GM18858 (cell line): ENCODE measurements around the gene CYTH1.

Source experiments
- ATAC-seq: cut with Tn5 transposase; IDR thresholded peaks from one replicate; pipeline ENCODE4 v1.9.1; 2021; ENCODE audit not compliant: unreplicated experiment

CYTH1 gene

DNA sequence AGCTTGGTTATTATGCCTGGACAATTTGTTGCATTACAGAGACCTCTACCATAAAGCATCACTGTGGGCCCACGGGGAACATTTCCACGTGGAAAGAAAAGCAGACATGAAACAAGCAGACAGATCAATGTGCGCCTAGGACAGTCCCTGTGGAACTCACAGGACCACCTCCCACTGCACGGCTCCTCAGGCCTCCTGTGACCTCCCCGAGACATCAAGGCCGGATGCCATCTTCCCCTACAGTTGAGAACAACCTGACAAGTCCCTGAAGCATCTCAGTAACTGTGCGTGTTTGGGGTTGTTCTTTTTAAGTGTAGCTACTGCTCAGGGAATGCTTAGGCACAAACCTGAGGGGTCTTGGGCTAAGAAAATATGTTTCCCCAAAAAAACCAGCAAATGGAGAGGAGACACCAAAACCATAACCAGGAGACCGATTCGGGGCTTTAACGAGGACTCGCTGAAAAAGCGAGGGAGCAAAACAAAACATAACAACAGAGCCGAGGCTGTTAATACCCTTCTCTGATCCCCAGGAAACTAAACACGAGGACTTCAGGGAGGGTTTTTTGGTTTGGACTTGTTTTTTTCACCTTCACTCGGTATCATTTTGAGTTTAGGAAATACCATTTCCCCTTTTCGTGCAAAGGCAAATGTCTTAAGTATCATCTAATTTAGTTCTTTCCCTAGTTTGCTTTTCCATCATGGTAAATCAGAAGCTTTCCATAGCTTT lies 87.1 kb downstream of the CYTH1 start:
- ATAC-seq, result no peak

GRCh38 chr17:78693346-78694083 lies 88.6 kb downstream of the CYTH1 start:
- no peak for ATAC-seq

GRCh38 chr17:78692460-78693010 lies 89.5 kb downstream of the CYTH1 start:
- ATAC-seq, result no peak

DNA sequence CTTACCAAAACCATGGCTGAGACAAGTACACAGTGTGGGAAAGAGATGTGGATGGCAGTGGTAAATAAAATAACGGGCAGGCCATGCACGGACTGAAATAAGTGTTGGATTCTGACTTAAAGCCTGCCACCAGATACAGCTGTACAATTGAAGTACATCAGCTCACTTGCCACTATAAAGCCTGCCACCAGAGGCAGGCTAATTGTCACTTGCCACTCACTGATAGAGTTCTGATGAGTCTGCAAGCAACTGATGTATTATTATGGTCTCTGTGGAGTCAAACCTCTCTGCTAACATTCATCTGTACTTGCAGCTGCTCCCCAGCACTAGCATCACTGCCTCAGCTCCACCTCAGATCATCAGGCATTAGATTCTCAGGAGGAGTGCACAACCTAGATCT lies 93.0 kb downstream of the CYTH1 start:
- ATAC-seq, result no peak

- ATAC-seq, result no peak
Measured at GRCh38 chr17:78687944-78688343, 94.1 kb downstream of the CYTH1 start.

GRCh38 chr17:78687125-78687524 lies 94.9 kb downstream of the CYTH1 start:
- ATAC-seq, result no peak

DNA sequence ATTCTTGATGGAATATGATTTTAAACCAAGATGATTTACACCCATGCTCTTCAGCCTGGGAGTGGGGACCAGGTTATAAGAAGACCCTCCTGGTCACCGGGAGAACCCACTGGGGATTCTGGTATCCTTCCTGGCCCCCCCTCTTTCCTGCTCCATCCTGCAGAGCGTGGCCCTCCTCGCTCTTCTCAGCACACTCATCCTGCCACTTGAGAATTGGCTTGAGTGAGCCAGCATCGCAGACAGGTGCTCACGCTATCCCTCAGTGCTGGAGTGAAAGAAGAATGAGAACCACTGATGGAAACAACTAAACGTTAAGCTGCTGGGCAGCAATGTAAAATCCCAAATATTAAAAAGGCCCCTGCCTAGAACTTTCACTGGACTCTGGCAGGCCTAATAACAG lies 98.0 kb downstream of the CYTH1 start:
- ATAC-seq, result no peak

- no peak for ATAC-seq
Measured at GRCh38 chr17:78683408-78683961, 98.6 kb downstream of the CYTH1 start.

DNA sequence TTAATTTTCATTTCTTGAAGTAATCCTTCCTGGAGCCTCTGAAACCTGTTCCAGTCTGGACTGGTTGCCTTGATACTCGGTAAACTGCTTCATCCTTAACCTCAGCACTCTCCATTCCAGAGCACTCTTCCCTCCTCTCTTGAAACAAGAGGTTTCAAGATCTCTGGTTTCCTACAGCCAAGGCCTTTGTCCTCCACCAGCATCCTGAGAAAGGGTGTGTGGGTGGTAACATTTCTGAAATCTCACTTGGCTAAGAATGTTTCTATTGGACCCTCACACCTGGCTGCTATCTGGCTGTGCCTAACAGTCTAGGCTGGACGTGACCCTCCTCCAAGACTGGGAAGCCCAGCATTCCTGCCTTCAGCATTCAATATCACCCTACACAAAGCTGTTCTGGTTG lies 99.7 kb downstream of the CYTH1 start:
- no peak for ATAC-seq

GRCh38 chr17:78680436-78680835 lies 101.6 kb downstream of the CYTH1 start:
- ATAC-seq, result no peak

DNA sequence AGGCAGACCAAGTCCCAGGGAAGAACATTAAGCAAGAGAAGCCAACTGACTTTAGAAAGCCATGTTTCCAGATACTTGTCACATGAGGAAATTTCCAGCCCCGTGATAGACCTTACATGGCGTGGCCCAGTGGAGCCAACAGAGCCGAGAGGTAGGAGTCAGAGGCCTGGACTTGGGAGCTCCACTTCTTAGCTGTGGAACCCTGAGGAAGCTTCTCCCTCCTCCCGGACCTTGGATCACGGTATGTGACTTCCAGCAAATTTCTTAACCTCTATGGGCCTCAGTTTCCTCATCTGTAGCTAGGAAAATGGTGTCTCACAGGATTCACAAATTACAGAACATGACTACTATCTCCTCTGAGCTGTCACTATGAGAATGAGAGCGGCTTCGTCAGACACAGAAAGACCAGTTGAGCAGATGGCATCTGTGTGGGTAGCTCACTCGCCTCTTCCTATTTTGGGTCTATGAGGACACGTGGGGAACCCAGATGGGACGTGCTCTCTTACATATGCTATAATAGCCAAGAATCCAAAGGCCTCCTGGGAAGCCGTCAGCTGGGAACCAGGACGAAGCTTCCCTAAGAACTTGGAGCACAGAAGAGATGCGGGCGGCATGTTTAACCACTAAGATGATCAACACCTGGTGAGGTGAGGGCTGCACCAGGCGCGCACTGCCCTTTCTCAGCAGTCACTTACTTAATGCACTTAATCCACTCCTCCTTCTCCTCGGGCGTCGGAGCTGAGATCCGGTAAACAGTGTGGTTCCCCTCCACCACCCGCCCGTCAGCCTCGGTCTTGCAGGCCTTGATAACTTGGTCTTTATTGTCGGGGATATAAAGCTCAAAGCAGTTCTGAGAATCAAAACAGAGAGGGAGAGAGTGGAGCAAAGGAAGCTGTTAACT lies 102.3 kb downstream of the CYTH1 start:
- ATAC-seq, result no peak

DNA sequence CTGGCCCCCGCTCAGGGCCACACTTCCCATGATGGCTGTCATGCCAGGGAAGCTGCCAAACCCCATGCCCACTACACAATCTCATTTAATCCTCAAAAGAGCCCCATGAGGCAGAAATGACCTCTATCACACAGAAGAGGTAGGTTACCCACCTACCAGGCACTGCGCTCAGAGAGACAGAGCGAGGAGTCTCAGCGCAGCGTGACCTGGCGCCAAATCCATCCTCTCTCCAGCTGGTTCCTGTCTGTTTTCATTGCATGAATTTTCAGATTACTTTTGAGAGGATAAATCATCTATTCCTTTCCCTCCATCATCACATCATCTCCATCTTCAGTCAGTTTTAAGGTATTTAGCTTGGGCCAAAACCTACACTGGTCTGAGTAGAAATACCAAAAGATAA lies 103.4 kb downstream of the CYTH1 start:
- no peak for ATAC-seq

GRCh38 chr17:78678222-78678557 lies 103.9 kb downstream of the CYTH1 start:
- no peak for ATAC-seq

- ATAC-seq, result no peak
Measured at GRCh38 chr17:78677303-78678221, 104.5 kb downstream of the CYTH1 start.

DNA sequence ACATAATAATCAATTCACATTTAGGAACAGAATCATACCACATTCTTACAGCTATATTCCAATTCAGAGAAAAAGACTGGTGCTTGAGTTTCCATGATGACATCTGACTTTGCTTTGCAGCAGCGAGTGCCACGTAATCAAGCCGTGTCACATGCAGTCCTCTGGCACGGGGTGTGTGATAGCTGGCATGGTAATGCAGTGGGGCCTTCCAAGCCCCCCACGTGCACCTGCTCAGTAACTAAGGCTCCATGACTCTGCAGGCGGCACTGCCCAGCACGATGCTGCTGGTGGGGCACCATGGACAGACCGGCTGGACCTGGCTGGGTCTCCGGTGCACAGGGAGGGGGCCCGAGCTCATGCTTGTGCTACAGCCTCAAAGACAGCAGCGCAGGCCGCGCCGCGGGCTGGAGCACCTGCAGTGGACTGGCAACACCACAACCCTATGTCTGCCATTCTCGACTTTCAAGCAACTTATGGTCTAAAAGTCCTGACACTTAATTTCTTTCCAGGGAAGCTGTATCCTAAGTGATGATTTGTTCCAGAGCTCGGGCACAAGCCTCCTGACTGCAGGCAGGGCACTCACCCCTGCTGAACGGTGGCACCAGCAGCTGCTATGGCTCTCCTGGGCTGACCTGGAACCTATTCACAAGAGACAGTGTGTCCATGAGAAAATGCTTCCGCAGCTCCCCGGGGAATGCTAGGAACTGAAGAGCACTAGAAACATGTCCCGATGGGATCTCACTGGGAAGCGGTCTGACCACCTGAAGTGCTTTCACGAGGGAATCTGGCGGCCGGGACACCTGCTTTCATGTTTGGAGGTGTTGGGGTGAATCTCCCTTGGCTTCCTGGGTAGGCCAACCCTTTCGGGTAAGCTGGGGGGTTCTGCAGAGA lies 105.4 kb downstream of the CYTH1 start:
- ATAC-seq, result no peak

DNA sequence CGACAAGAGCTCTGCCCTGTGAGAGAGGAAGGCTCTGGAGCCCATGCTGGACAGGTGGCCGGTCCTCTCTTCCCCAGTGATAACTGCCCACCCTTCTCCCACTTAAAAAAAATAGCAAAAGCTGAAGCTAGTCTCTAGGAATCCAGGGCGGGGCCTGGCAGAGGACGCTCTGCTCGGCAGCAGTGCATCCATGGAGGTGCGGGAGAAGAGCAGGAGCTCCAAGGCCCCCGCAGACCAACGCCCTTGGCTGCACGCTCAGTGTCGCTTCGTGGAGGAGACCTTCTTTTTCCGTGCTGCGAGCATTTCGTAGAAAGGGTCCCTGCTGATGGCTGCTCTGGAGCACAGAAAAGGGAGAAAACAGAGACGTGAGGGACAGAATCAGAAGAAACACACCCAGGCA lies 106.2 kb downstream of the CYTH1 start:
- ATAC-seq, result no peak

DNA sequence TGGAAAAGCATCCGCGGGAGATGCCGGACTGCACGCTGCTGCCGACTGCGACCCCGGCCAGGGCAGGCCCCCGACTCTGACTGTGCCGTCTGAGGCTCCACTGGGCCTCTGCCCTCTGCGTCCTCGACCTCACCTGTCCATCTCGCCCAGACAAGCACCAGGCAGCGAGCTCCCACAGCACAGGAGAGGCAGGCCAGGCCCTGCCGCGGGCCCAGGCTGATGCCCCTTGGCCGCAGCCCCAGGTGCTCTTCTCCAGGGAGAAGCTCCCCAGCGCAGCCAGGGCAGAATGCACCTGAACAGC lies 106.8 kb downstream of the CYTH1 start:
- ATAC-seq, result no peak

GRCh38 chr17:78674595-78675315 lies 107.3 kb downstream of the CYTH1 start:
- no peak for ATAC-seq

DNA sequence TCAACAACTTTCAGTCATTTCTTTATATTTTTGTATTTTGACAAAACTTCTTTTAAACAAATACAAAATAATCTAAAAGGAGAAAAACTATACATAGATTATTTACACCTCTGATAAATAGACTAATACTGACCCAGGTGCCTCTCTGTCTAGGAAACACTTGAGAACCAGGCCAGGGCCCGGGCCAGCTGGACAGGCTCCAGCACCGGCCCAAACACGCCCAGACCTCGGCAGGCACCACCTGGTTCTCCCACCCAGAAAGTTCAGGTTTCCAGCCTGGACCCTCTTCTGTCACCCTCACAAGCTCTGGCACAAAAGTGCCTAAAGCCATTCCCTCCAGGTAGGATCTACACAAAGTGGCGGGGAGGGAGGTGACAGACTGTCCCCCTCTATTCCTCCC lies 107.9 kb downstream of the CYTH1 start:
- no peak for ATAC-seq
